HCT116 (cell line): ENCODE results near the gene WDHD1. TPM values are rescaled to one million over a fixed set of nuclear protein-coding genes. Genes with fewer than 3 reads are reported as not detected.

ENCODE experiments used
- ATAC-seq: fragments of 200-7000 bp; cut with Tn5 transposase; 2 replicates; pipeline ENCODE4 v1.9.1; 2020; ENCODE audit warnings: mild to moderate bottlenecking, moderate library complexity
- BruUV-seq: library from RNA; stranded (reverse); fragments of 400-500 nt; replicated peaks from 2 replicates; lab custom pipeline; 2021; lab: Mats Ljungman, UMichigan
- CTCF ChIA-PET: fragments of 300-600 bp; sonication (Branson Sonifier 250); formaldehyde crosslinking; loops from one replicate; lab custom pipeline; 2021; ENCODE audit warnings: antibody characterized with exemption; lab: Charles Lee
- POLR2A ChIA-PET: fragments of 300-600, 350-600 bp; sonication (Branson Sonifier 250); formaldehyde crosslinking; loops from one replicate; lab custom pipeline; 2021; ENCODE audit warnings: antibody characterized with exemption; lab: Charles Lee
- RAD21 ChIA-PET, 2 experiments: fragments of 300-600 bp; sonication (Branson Sonifier 250); formaldehyde crosslinking; loops; one replicate each; lab custom pipeline; 2023; ENCODE audit warnings: low total read pairs in 2 of 2; ENCODE audit not compliant: uncharacterized antibody in 2 of 2, unreplicated experiment in 2 of 2, low non-redundant PET in 1 of 2; lab: Charles Lee
- DNase-seq: peaks from one replicate; pipeline ENCODE4 v3.0.0-alpha.2; 2010; ENCODE audit warnings: low read depth, low spot score
- H2AFZ ChIP-seq: fragments of 200-600 bp; shearing (Covaris generic), sonication (generic); 2 replicates; pipeline ENCODE4 v1.6.1; 2017; ENCODE audit warnings: low read depth, mixed run types, mixed read lengths, antibody characterized with exemption, low read length; ENCODE audit not compliant: poor library complexity, severe bottlenecking
- H3K27ac ChIP-seq: 2 replicates; pipeline ENCODE4 v1.5.1; 2012; ENCODE audit warnings: low read depth, low read length
- H3K27me3 ChIP-seq: fragments of 200-600 bp; sonication (generic); 2 replicates; pipeline ENCODE4 v1.6.1; 2016; ENCODE audit warnings: mixed run types, low read length, mixed read lengths; ENCODE audit not compliant: insufficient read depth
- H3K36me3 ChIP-seq, 2 experiments: fragments of 200-500 bp in 1 of 2; fragments of 200-600 bp in 1 of 2; sonication (Bioruptor generic) in 1 of 2; sonication (generic) in 1 of 2; 2 replicates each; pipeline versions ENCODE4 v1.5.1 to v1.6.1; 2014 to 2016; ENCODE audit warnings: low read length in 2 of 2, inconsistent platforms in 1 of 2, mixed read lengths in 1 of 2, mixed run types in 1 of 2; ENCODE audit not compliant: insufficient read depth in 2 of 2, control insufficient read depth in 1 of 2
- H3K4me1 ChIP-seq, 2 experiments: fragments of 200-600 bp in 1 of 2; sonication (generic) in 1 of 2; 2 replicates each; pipeline versions ENCODE4 v1.5.1 to v1.6.1; 2012 to 2017; ENCODE audit warnings: low read length in 2 of 2, inconsistent platforms in 1 of 2, mild to moderate bottlenecking in 1 of 2, mixed read lengths in 1 of 2, mixed run types in 1 of 2, moderate library complexity in 1 of 2; ENCODE audit not compliant: insufficient read depth in 2 of 2, control insufficient read depth in 1 of 2
- H3K4me2 ChIP-seq: fragments of 200-600 bp; sonication (generic); 2 replicates; pipeline ENCODE4 v1.6.1; 2017; ENCODE audit warnings: mixed run types, low read length, mixed read lengths
- H3K4me3 ChIP-seq, 2 experiments: fragments of 200-600 bp in 1 of 2; sonication (generic) in 1 of 2; replicated peaks in 1 of 2; 2 replicates each; pipeline ENCODE4 v1.5.1; 2011 to 2016; ENCODE audit warnings: low read length in 2 of 2, control low read depth in 1 of 2, low read depth in 1 of 2, mild to moderate bottlenecking in 1 of 2, mixed read lengths in 1 of 2, mixed run types in 1 of 2
- H3K79me2 ChIP-seq: fragments of 200-600 bp; sonication (generic); 2 replicates; pipeline ENCODE4 v1.6.1; 2017; ENCODE audit warnings: mild to moderate bottlenecking, mixed run types, low read length, moderate library complexity, mixed read lengths; ENCODE audit not compliant: insufficient read depth
- H3K9ac ChIP-seq: fragments of 200-600 bp; sonication (generic); 2 replicates; pipeline ENCODE4 v1.6.1; 2016; ENCODE audit warnings: low read length, mixed read lengths
- H3K9me2 ChIP-seq: fragments of 200-600 bp; sonication (generic), shearing (Covaris generic); 2 replicates; pipeline ENCODE4 v1.6.1; 2017; ENCODE audit warnings: mixed run types, mild to moderate bottlenecking, moderate library complexity; ENCODE audit not compliant: insufficient read depth
- H3K9me3 ChIP-seq, 2 experiments: fragments of 200-500 bp in 1 of 2; fragments of 200-600 bp in 1 of 2; sonication (Bioruptor generic) in 1 of 2; sonication (generic) in 1 of 2; 2 replicates each; pipeline ENCODE4 v1.6.1; 2014 to 2017; ENCODE audit warnings: low read length in 2 of 2, mixed read lengths in 2 of 2, inconsistent platforms in 1 of 2, low read depth in 1 of 2, mild to moderate bottlenecking in 1 of 2, mixed run types in 1 of 2, moderate library complexity in 1 of 2; ENCODE audit not compliant: control insufficient read depth in 1 of 2, insufficient read depth in 1 of 2
- H4K20me1 ChIP-seq: fragments of 200-600 bp; sonication (generic), shearing (Covaris generic); 2 replicates; pipeline ENCODE4 v1.6.1; 2017; ENCODE audit warnings: mixed run types, mild to moderate bottlenecking, moderate library complexity; ENCODE audit not compliant: insufficient read depth
- EGR1 ChIP-seq: IDR thresholded peaks from 2 replicates; pipeline ENCODE4 v1.6.1; 2012; ENCODE audit warnings: low read depth
- ELF1 ChIP-seq: IDR thresholded peaks from 2 replicates; pipeline ENCODE4 v1.6.1; 2012; ENCODE audit warnings: low read depth, borderline replicate concordance
- POLR2AphosphoS5 ChIP-seq: IDR thresholded peaks from 2 replicates; pipeline ENCODE4 v1.6.1; 2011; ENCODE audit warnings: mild to moderate bottlenecking, low read depth, low read length, moderate library complexity
- RAD21 ChIP-seq: IDR thresholded peaks from 2 replicates; pipeline ENCODE4 v1.6.1; 2012; ENCODE audit warnings: low read depth, mild to moderate bottlenecking
- SIN3A ChIP-seq: IDR thresholded peaks from 2 replicates; pipeline ENCODE4 v1.6.1; 2012; ENCODE audit warnings: low read depth
- SP1 ChIP-seq: IDR thresholded peaks from 2 replicates; pipeline ENCODE4 v1.6.1; 2012; ENCODE audit warnings: low read depth
- TCF7L2 ChIP-seq: IDR thresholded peaks from 2 replicates; pipeline ENCODE4 v1.7.0; 2011; ENCODE audit warnings: borderline replicate concordance, inconsistent platforms; ENCODE audit not compliant: insufficient read depth, insufficient read length; ENCODE audit errors: extremely low read depth
- ZFX ChIP-seq: fragments of 450-650 bp; IDR thresholded peaks from 2 replicates; pipeline ENCODE4 v1.6.1; 2017
- intact Hi-C: fragments of 100-400 bp; cut with micrococcal nuclease; formaldehyde crosslinking; loops from 2 replicates; pipeline ENCODE4 v1.10.0; 2022
- total RNA-seq: library from RNA; stranded (reverse); gene quantifications from one replicate; pipeline ENCODE4 v1.2.1, GENCODE V29; 2021; ENCODE audit not compliant: unreplicated experiment
- TF ChIP-seq, protein P1 (sequence below): IDR thresholded peaks from 2 replicates; pipeline ENCODE4 v1.6.1; 2012; ENCODE audit warnings: low read depth
- TF ChIP-seq, protein P2 (sequence below): IDR thresholded peaks from 2 replicates; pipeline ENCODE4 v1.6.1; 2012

WDHD1 gene
- total RNA-seq, 1 experiment from 2014 or later: 44.3 TPM

GRCh38 chr14:55053500-55053899, 26.6 kb upstream of the WDHD1 start:
- Histone ChIP-seq H3K9ac (no peak overlapping the region), H3K4me2 (peak overlapping the region; percentile 81; the same call in 1 of the 2 replicates), H3K27ac (no peak overlapping the region), H3K9me2 (no peaks in the 10 kb centered on the region), H3K36me3 (peaks cover 6 to 10% of the 10 kb centered on the region in 2 experiments; a peak in 3 of 4 replicates), H4K20me1 (peaks cover 26% of the 10 kb centered on the region; the same call in 1 of the 2 replicates), H3K4me1 (peaks cover 4 to 21% of the 10 kb centered on the region in 2 experiments; a peak in 3 of 4 replicates), H3K4me3 (peak overlapping the region in 1 of 2 experiments; percentile 66; a peak in 1 of 4 replicates), H3K9me3 (no peaks in the 10 kb centered on the region), H3K27me3 (no peaks in the 10 kb centered on the region), H2AFZ (no peak overlapping the region), H3K79me2 (peaks cover 66% of the 10 kb centered on the region)
- DNase-seq (no peak), ATAC-seq (no peak)
- CTCF ChIA-PET: interaction anchor here (0.7 kb wide), 1 partner anchor 36 kb away, joined by 3 read pairs; no protein-coding TSS in a partner anchor
- POLR2A ChIA-PET: interaction anchor here (1.0 kb wide), 1 partner anchor 401 kb away, joined by 3 read pairs; no protein-coding TSS in a partner anchor
- RAD21 ChIA-PET: no interaction called here
- TF ChIP-seq ZFX (no peak), ELF1 (no peak)
- intact Hi-C loops: no loop called here
- BruUV-seq: no TSS peak

DNA sequence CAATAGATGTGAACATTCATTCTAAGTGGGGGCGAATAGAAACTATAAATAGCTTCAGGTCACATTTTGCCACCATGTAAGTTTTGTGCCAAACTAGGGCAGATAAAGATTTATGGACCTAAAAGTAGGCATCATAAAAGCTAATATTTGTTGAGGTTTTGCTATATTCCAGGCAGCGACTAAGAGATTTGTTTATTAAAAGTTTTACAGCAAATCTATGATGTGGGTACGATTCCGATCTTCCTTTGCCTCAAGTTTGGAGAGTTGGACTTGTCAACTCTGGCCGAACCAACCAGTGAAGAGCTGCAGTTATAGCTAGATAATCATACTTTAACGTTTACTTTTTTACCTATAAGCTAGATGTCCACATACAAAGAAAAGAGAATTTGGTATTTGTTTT, 26.1 kb upstream of the WDHD1 start:
- DNase-seq (no peak), ATAC-seq (no peak)
- no peaks in the 10 kb centered on the region for H3K27me3 ChIP-seq
- H3K9ac ChIP-seq: peak overlapping the region; percentile 98
- peak overlapping the region; percentile 81 for H3K4me2 ChIP-seq
- ChIA-PET RAD21 (no interaction called here), POLR2A (interaction anchor here (2.7 kb wide), 1 partner anchor 25 kb away, joined by 9 read pairs; no protein-coding TSS in a partner anchor), CTCF (interaction anchor here (0.7 to 1.1 kb wide), 2 partner anchors 12 to 37 kb away, joined by 3 read pairs; no protein-coding TSS in a partner anchor)
- H3K4me1 ChIP-seq: peaks cover 4 to 21% of the 10 kb centered on the region in 2 experiments; a peak in 3 of 4 replicates
- no peak overlapping the region; the same call in 1 of the 2 replicates for H3K27ac ChIP-seq
- TF ChIP-seq SP1: no peak
- 0 out of 2 replicates have a peak, but pooled peaks have one; percentile 11 for TF ChIP-seq POLR2AphosphoS5
- no peak for TF ChIP-seq EGR1
- no peak for TF ChIP-seq SIN3A
- no peak for TF ChIP-seq RAD21
- TF ChIP-seq, protein P1, sequence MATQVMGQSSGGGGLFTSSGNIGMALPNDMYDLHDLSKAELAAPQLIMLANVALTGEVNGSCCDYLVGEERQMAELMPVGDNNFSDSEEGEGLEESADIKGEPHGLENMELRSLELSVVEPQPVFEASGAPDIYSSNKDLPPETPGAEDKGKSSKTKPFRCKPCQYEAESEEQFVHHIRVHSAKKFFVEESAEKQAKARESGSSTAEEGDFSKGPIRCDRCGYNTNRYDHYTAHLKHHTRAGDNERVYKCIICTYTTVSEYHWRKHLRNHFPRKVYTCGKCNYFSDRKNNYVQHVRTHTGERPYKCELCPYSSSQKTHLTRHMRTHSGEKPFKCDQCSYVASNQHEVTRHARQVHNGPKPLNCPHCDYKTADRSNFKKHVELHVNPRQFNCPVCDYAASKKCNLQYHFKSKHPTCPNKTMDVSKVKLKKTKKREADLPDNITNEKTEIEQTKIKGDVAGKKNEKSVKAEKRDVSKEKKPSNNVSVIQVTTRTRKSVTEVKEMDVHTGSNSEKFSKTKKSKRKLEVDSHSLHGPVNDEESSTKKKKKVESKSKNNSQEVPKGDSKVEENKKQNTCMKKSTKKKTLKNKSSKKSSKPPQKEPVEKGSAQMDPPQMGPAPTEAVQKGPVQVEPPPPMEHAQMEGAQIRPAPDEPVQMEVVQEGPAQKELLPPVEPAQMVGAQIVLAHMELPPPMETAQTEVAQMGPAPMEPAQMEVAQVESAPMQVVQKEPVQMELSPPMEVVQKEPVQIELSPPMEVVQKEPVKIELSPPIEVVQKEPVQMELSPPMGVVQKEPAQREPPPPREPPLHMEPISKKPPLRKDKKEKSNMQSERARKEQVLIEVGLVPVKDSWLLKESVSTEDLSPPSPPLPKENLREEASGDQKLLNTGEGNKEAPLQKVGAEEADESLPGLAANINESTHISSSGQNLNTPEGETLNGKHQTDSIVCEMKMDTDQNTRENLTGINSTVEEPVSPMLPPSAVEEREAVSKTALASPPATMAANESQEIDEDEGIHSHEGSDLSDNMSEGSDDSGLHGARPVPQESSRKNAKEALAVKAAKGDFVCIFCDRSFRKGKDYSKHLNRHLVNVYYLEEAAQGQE: no peak
- TF ChIP-seq, protein P2, sequence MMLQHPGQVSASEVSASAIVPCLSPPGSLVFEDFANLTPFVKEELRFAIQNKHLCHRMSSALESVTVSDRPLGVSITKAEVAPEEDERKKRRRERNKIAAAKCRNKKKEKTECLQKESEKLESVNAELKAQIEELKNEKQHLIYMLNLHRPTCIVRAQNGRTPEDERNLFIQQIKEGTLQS: no peak
- no peak for TF ChIP-seq TCF7L2
- H3K9me3 ChIP-seq: no peaks in the 10 kb centered on the region
- no TSS peak for BruUV-seq
- peaks cover 2 to 9% of the 10 kb centered on the region in 2 experiments; a peak in 3 of 4 replicates for H3K36me3 ChIP-seq
- H3K4me3 ChIP-seq: peak overlapping the region; percentile 66 to 97
- intact Hi-C loops: no loop called here
- no peak overlapping the region for H2AFZ ChIP-seq
- H4K20me1 ChIP-seq: peaks cover 26% of the 10 kb centered on the region; the same call in 1 of the 2 replicates
- H3K9me2 ChIP-seq: no peaks in the 10 kb centered on the region
- peaks cover 62% of the 10 kb centered on the region for H3K79me2 ChIP-seq
